HG03060 (cell line): ENCODE measurements around the gene XPO5.
A peak's percentile ranks its signal among the peaks of the same experiment; 100 is the strongest.
"Not testable (repeated sequence)": the region's sequence is repeated elsewhere in the genome, so short reads cannot be mapped to it uniquely, and the experiment has no call there.

ENCODE experiments used
- ATAC-seq: cut with Tn5 transposase; IDR thresholded peaks from one replicate; pipeline ENCODE4 v1.9.1; 2021; ENCODE audit warnings: low read depth, moderate number of reproducible peaks; ENCODE audit not compliant: unreplicated experiment

XPO5 gene

GRCh38 chr6:43575772-43576551 lies at the start of gene XPO5, which contains the start of gene POLH:
XPO5 (minus strand) TSS chr6:43576038; CDS start chr6:43575864, 174 bp downstream.
POLH (plus strand) TSS chr6:43576185; CDS start chr6:43582320, 6,135 bp downstream.
- ATAC-seq = peak; percentile 56

GRCh38 chr6:43625393-43625992 lies 49.7 kb upstream of the XPO5 start:
- no peak for ATAC-seq

- no peak for ATAC-seq
Measured at GRCh38 chr6:43624786-43625288, 49.0 kb upstream of the XPO5 start.

GRCh38 chr6:43623880-43624785 lies 48.3 kb upstream of the XPO5 start:
- no peak for ATAC-seq

- no peak for ATAC-seq
Measured at GRCh38 chr6:43622541-43622940, 46.7 kb upstream of the XPO5 start.

- ATAC-seq = no peak
Measured at GRCh38 chr6:43621836-43622180, 46.0 kb upstream of the XPO5 start.

- no peak for ATAC-seq
Measured at GRCh38 chr6:43621078-43621835, 45.4 kb upstream of the XPO5 start.

- ATAC-seq = no peak
Measured at GRCh38 chr6:43616725-43617472, 41.1 kb upstream of the XPO5 start.

GRCh38 chr6:43614396-43614730 lies 38.5 kb upstream of the XPO5 start:
- no peak for ATAC-seq

GRCh38 chr6:43613721-43614395 lies 38.0 kb upstream of the XPO5 start:
- no peak for ATAC-seq

- ATAC-seq = no peak
Measured at GRCh38 chr6:43610431-43610830, 34.6 kb upstream of the XPO5 start.

- no peak for ATAC-seq
Measured at GRCh38 chr6:43609402-43609801, 33.6 kb upstream of the XPO5 start.

GRCh38 chr6:43608807-43609206 lies 33.0 kb upstream of the XPO5 start:
- ATAC-seq = no peak

GRCh38 chr6:43608310-43608763 lies 32.5 kb upstream of the XPO5 start:
- no peak for ATAC-seq

GRCh38 chr6:43606019-43606418 lies 30.2 kb upstream of the XPO5 start:
- ATAC-seq = no peak

- no peak for ATAC-seq
Measured at GRCh38 chr6:43604174-43604573, 28.3 kb upstream of the XPO5 start.

- ATAC-seq = no peak
Measured at GRCh38 chr6:43600595-43600994, 24.8 kb upstream of the XPO5 start.

GRCh38 chr6:43593938-43594337 lies 18.1 kb upstream of the XPO5 start:
- ATAC-seq = no peak

GRCh38 chr6:43589564-43589963 lies 13.7 kb upstream of the XPO5 start:
- not testable (repeated sequence) for ATAC-seq
